Fibroblast of skin of abdomen (primary cell): Measurements from ENCODE around the gene SLC2A4RG.
"Not testable (repeated sequence)": the region's sequence is repeated elsewhere in the genome, so short reads cannot be mapped to it uniquely, and the experiment has no call there.

ENCODE experiments used
- DNase-seq: peaks from one replicate; pipeline ENCODE4 v3.0.0-alpha.2; 2013

SLC2A4RG gene

DNA sequence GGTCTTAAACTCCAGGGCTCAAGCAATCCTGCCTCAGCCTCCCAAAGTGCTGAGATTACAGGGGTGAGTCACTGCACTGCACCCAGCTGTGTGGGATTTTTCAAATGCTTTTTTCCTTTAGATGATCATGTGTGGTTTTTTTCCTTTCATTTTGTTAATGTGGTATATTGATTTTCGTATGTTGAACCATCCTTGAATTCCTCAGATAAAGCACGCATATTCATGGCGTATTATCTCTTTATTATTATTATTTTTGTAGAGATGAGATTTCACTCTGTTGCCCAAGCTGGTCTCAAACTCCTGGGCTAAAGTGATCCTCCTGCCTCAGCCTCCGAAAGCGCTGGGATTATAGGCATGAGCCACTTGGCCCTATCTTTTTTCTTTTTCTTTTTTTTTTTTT is 24.7 kb upstream of the SLC2A4RG start:
- DNase-seq, result no peak

DNA sequence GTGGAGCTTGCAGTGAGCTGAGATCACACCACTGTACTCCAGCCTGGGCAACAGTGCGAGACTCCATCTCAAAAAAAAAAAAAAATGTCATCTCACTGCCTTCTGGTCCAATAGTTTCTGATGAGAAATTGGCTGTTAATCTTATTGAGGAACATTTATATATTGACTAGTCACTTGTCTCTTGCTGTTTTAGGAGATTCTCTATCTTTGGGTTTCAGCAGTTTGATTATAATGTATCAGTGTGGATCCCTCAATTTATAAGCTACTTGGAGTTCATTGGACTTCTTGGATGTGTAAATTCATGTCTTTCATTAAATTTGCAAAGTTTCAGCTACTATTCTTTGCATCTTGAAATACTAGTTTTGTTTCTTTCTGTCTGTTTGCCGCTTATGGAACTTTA is 20.6 kb upstream of the SLC2A4RG start:
- no peak for DNase-seq

GRCh38 chr20:63722967-63723622 is 16.5 kb upstream of the SLC2A4RG start:
- not testable (repeated sequence) for DNase-seq

DNA sequence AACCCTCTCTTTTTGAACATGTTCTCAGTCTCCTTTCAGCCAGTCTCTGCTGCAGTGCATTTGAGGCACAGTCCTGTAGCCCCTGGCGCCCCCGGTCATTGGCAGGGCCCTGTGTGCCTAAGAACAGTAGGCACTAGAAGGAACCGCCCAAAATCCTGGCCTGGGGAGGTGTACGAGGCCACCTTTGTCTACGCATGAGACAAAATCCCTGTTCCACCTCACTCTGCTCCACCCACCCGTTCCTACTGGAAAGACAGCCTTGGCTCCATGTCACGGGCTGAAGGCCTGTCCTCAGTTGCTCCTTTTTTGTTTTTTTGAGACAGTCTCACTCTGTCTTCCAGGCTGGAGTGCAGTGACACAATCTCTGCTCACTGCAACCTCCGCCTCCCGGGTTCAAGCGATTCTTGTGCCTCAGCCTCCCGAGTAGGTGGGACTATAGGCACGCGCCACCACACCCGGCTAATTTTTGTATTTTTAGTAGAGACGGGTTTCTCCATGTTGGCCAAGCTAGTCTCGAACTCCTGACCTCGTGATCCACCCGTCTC is 9.3 kb upstream of the SLC2A4RG start:
- DNase-seq, result not testable (repeated sequence)

GRCh38 chr20:63731410-63731809 is 8.2 kb upstream of the SLC2A4RG start:
- no peak for DNase-seq

GRCh38 chr20:63732118-63733095 is 7.2 kb upstream of the SLC2A4RG start:
- no peak for DNase-seq

DNA sequence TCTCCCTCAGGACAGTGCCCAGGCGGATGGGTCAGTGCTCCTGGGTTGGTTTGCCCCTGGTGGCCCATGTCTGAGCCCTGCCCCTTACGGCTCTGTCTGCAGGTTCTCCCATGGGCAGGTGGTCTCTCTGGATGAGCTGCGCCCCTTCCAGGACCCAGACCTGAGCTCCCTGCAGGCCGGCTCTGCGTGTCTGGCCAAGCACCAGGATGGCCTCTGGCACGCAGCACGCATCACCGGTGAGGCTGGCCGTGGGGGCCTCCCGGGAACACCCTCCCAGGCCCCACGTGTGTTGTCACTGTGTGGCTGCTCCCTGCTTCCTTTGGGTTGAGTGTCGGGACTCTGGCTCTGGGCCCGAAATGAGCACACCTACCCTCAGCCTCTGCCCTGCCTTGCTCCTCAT is 6.5 kb upstream of the SLC2A4RG start:
- no peak for DNase-seq

- no peak for DNase-seq
These were observed 5.9 kb upstream of the SLC2A4RG start for GRCh38 chr20:63733579-63734081.

GRCh38 chr20:63734111-63734945 is 5.2 kb upstream of the SLC2A4RG start:
- DNase-seq, result no peak

GRCh38 chr20:63734946-63735858 is 4.4 kb upstream of the SLC2A4RG start:
- no peak for DNase-seq

DNA sequence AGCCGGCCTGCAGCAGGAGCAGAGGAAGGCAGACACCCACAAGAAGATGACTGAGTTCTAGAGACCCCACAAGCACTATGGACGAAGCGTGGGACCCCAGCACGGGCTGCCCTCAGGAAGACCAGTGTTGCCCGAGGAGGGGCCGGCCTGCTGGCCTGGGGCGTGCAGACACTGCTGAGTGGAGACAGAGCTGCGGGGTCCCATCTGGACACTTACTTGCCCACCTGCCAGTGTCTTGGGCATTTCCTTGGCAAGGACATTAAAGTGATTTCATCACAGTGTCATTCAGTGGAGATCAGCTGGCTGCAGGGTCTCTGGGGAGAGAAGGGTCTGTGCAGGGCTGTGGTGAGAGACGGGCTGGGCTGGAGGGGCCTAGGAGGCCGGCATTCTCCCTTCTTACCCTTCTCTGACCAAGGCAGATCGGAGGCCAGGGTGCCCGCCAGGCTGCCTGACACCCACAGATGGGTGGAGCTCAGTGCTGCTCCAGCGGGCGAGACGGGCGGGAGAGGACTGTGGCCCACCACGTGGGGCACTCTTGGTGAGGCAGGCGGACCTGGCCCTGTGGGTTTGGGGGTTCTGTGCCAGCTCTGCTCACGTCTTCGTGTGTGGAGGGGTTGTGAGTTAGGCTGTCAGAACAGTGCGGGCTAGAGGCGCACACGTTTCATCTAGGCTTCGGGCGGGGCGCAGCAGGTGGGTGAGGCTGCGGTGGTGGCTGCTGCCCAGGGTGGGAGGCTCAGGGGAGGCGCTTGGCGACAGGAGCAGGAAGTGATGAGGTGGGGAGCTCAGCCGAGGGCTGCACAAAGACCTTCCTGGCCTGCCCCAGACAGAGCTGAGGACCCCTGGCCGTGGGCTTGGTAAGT is 3.5 kb upstream of the SLC2A4RG start, which contains the start of gene LIME1:
Gene LIME1 (plus strand): TSS at position 806 of the 860 bp plus-strand sequence. CDS start 886 bp downstream, outside the sequence.
- DNase-seq, result no peak

DNA sequence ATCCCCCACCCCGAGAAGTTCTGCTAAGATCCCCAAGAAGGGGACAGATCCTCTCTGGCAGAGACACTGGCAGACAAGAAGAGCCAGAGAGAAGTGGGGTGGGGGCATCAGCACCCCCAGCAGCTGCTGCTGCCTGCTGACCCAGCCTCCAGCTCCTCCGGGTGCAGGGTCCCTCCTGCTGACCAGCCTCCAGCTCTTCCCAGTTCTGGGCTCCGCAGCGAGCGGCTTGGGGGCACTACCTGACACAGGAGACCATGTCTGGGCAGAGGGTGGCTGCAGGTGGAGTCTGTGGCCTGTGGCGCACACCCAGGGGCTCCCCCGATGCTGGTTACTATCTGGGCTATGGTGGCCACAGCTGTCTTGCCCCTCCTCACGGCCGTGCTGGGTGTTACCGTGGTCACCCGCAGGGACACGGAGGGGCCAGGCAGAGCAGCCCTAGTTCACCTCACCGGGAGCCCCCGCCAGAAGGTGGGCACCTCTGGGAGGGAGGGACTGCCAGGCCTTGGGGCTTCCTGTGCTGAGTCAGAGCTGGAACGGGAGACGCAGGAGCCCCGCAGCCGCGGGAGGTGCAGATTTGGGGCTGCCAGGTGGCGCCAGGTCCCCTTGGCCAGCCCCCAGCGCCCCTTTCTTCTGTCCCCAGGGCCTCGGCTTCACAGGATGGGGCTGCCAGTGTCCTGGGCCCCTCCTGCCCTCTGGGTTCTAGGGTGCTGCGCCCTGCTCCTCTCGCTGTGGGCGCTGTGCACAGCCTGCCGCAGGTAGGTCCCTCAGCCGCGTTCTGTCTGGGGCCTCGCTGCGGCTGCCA is 2.5 kb upstream of the SLC2A4RG start:
- no peak for DNase-seq

DNA sequence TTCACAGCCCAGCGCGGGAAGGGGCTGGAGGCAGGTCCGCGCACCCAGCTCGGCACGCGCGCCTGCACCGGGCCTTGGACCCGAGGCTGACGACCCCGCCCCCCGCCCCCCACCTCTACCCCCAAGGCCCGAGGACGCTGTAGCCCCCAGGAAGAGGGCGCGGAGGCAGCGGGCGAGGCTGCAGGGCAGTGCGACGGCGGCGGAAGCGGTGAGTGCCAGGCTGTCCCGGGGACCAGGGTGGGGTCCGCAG is 2.0 kb upstream of the SLC2A4RG start:
- no peak for DNase-seq

- no peak for DNase-seq
These were observed 1.5 kb upstream of the SLC2A4RG start for GRCh38 chr20:63737945-63738686.

DNA sequence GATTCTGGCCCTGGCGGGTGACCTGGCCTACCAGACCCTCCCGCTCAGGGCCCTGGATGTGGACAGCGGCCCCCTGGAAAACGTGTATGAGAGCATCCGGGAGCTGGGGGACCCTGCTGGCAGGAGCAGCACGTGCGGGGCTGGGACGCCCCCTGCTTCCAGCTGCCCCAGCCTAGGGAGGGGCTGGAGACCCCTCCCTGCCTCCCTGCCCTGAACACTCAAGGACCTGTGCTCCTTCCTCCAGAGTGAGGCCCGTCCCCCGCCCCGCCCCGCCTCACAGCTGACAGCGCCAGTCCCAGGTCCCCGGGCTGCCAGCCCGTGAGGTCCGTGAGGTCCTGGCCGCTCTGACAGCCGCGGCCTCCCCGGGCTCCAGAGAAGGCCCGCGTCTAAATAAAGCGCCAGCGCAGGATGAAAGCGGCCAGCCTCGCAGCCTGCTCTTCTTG is 868 bp upstream of the SLC2A4RG start:
- DNase-seq, result peak; percentile 14

DNA sequence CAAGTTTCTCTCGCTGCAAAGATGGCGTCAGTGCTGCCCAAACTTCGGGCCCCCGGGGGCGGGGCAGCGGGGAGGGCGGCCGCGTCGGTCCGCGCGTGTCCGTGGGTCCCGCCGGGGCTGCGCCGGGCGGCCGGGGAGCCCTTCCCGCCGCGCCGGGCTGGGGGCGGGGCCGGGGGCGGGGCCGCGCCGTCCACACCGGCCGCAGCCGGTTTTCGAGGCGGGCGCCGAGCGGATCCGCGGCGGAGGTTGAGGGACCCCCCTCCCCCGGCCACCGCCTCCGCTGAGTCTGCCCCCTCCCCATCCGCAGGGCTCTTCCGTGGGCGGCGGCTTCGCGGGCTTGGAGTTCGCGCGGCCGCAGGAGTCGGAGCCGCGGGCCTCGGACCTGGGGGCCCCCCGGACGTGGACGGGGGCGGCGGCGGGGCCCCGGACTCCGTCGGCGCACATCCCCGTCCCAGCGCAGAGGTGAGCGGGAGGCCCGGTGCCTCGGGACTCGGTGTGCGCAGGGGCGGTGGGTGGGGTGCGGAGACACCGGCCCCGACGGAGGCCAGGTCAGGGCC is 572 bp downstream of the SLC2A4RG start:
- DNase-seq, result peak; percentile 45

DNA sequence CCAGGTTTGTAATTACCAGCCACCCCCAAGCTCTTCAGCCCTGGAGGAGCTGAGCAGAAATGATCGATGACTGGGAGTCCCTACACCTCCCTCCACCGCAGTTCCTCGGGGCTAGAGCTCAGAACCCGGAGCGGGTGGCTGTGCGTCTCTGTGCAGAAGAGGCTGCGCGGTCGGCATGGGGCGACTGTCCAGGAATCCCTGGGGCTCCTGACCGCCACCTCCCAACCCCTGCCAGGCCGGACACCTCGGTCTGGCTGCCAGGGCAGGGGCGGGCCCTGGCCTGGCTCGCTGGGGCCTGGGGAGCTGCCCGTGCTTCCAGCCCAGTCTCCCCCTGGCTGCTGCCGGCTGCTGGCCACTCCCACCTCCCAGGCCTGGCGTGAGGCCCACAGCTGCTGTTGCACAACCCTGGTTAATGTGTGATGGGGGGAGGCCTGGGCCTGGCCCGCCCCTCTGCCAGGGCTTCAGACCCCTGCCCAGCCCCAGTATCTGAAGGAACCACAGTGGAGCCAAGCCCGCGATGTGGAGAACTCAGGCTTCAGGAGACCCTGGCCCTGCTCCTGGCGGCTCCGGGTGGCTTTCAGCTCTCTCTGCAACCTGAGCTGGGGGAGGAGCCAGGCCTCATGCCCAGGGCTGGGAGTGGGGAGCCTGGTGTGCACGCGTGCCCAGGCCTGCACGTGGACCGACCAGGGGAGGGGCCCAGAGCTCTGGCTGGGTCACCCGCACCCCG is 1.2 kb downstream of the SLC2A4RG start:
- DNase-seq, result peak; percentile 87

DNA sequence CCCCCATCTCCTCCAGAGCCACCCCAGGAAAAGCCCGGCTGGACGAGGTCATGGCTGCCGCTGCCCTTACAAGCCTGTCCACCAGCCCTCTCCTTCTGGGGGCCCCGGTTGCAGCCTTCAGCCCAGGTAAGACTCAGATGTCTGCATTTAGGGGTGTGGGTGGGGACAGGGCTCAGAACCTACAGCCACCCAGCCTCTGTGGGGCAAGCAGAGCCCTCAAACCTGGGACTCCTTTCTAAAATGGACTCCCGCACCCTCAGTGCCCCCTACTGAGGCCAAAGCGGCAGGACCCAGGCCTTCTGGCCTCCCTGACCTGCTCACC is 1.7 kb downstream of the SLC2A4RG start:
- DNase-seq, result no peak
